MV-4-11 (cell line): ENCODE results near the gene RAB40C.

Experiments
- DNase-seq: peaks from one replicate; lab custom pipeline; 2025; lab: John Stamatoyannopoulos, UW

RAB40C gene

GRCh38 chr16:647173-647902, 57.5 kb downstream of the RAB40C start:
- DNase-seq, result no peak

- DNase-seq, result peak; percentile 43
These were observed 58.4 kb downstream of the RAB40C start for GRCh38 chr16:648071-648780.

- DNase-seq, result peak; percentile 92
These were observed 59.1 kb downstream of the RAB40C start, which contains the start of gene WDR90 for GRCh38 chr16:648781-649589. Gene WDR90 (plus strand): TSS chr16:649365. CDS start chr16:649417, 52 bp downstream.

DNA sequence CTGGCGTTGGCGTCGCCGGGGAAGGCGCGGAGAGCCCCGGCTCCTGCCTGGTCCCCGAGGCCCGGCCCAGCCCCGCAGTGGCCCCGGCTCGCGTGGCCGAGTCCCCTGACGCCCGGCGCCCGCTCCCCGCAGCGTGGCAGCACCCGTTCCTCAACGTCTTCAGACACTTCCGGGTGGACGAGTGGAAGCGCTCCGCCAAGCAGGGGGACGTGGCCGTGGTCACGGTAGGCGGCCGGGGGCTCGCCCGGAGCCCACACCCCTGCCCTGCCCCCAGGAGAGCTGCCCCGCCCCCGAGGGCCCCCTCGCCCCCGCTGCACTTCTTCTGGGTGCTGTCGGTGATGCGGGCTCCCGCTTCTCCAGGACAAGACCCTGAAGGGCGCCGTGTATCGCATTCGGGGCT, 59.8 kb downstream of the RAB40C start:
- DNase-seq, result no peak

- DNase-seq, result peak; percentile 56
These were observed 62.0 kb downstream of the RAB40C start for GRCh38 chr16:651844-652243.

- no peak for DNase-seq
These were observed 62.8 kb downstream of the RAB40C start for GRCh38 chr16:652454-653305.

DNA sequence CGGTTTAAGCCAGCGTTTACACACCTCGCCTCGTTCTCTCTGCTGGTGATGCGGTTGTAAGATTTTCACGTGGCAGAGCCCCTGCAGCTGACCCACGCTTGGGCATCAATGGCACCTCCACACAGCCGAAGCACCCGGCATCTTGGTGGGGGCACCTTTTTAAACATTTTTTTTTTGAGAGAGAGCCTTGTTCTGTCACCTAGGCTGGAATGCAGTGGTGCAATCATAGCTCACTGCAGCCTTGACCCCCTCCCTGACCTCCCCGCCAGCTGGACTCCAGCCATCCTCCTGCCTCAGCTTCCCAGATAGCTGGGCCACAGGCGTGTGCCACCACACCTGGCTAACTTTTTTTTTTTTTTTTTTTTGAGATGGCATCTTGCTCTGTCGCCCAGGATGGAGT, 64.2 kb downstream of the RAB40C start:
- DNase-seq, result no peak

DNA sequence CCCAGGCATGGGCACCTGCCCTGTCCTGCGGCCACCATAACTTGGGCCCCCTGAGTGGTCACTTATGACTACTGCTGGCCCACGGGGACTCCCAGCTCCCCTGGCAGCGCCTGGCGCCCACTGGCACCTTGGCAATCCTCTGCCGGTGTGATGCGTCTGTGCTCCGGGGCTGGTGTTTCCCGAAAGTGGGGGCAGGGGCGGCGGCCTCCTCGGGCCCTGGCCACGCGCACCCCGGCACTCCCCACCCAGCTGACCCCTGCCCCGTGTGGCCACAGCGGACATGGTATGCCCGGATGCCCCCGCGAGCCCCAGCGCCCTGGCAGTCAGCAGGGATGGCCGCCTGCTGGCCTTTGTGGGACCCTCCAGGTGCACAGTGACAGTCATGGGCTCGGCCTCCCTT, 67.6 kb downstream of the RAB40C start:
- DNase-seq, result no peak

- no peak for DNase-seq
These were observed 69.1 kb downstream of the RAB40C start for GRCh38 chr16:658679-659571.

- DNase-seq, result no peak
These were observed 69.8 kb downstream of the RAB40C start for GRCh38 chr16:659618-660017.

- DNase-seq, result no peak
These were observed 70.2 kb downstream of the RAB40C start for GRCh38 chr16:660132-660458.

DNA sequence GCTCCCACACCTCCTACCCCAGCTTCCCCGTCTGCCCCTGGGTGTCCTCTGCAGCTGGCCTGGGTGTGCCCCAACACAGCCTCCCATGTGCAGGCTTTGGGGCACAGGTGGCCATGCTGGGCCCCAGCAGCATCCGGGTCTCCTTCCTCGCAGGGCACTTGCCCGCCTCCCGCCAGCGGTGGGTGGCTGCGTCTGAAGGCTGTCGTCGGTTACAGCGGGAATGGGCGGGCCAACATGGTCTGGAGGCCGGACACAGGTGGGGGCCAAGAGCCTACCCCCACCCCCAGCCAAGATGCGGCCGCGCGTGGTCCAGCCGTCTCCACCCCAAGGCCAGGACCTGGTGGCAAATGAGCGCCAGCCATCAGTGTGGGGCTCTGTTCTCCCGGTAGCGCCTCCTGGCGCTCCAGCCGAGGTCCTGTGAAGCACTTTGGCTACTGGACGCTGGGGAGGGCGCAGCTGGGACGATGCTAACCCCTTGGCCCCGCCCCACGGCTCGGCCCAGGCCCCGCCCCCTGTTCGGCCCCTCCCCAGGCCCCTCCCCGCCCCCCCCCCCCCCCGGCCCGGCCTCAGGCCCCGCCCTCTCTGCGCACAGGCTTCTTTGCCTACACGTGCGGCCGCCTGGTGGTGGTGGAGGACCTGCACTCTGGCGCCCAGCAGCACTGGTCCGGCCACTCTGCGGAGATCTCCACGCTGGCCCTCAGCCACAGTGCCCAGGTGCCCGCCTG, 70.8 kb downstream of the RAB40C start:
- DNase-seq, result peak; percentile 84

DNA sequence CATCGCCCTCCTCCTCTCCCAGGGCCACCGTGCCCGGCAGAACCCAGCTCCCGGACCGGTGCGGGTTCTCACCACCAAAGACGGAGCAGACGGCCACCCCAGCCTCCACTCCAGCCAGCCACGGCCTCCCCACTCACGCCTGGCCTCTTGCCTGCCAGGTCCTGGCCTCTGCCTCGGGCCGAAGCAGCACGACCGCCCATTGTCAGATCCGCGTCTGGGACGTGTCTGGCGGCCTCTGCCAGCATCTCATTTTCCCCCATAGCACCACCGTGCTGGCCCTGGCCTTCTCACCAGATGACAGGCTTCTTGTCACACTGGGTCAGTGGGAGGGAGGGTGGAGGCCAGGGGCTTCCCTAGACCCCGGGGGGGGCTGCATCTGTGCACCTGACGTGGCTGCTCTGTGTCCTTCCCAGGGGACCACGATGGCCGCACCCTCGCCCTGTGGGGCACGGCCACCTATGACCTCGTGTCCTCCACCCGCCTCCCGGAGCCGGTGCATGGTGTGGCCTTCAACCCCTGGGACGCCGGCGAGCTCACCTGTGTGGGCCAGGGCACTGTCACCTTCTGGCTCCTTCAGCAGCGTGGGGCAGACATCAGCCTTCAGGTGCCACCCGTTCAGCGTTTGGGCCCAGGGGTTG, 71.4 kb downstream of the RAB40C start:
- no peak for DNase-seq

DNA sequence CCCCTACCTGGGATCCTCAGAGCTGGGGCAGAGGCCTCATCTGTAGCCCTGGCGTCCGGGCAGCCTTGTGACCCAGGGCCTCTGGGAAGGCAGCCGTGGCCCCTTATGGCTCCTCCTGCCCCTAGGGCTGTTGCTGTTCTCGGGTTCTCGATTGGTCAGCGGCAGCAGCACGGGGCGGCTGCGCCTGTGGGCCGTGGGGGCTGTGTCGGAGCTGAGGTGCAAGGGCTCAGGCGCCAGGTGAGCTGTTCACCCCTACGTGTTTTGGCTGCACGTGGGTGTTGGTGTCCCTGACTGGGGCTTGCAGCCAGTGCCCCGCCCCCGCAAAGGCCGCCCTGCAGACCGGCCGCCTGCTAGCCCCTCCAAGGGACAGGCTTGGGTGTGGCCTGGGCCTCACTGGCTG, 72.2 kb downstream of the RAB40C start:
- DNase-seq, result no peak

GRCh38 chr16:662597-662996, 72.7 kb downstream of the RAB40C start:
- DNase-seq, result no peak

GRCh38 chr16:666572-666971, 76.7 kb downstream of the RAB40C start:
- no peak for DNase-seq

DNA sequence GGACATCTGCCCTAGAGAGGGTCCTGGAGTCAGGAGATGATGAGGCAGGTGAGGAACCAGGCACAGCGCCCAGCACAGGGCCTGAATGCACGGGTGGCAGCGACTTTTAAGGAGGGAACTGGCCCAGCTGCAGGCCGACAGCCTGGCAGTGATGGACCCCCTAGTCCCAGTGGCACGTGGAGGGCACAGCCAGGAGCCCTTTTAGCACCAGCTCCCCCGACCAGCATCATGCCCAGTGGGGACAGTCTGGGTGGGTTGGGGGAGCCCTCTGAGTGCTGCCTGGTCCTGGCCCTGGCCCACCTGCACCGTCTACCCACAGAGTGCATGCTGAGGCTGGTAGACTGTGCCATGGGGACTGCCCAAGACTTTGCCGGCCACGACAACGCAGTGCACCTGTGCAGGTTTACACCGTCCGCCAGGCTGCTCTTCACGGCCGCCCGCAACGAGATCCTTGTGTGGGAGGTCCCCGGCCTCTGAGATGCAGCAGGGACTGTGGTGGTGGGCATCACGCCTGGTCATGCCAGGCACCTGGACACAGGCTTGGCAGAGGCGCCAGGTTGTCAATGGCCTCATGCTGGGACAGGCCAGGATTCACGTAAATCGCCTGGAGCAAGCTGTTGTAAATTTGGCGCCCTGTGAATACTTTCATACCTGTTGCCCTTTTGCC, 77.4 kb downstream of the RAB40C start:
- no peak for DNase-seq

DNA sequence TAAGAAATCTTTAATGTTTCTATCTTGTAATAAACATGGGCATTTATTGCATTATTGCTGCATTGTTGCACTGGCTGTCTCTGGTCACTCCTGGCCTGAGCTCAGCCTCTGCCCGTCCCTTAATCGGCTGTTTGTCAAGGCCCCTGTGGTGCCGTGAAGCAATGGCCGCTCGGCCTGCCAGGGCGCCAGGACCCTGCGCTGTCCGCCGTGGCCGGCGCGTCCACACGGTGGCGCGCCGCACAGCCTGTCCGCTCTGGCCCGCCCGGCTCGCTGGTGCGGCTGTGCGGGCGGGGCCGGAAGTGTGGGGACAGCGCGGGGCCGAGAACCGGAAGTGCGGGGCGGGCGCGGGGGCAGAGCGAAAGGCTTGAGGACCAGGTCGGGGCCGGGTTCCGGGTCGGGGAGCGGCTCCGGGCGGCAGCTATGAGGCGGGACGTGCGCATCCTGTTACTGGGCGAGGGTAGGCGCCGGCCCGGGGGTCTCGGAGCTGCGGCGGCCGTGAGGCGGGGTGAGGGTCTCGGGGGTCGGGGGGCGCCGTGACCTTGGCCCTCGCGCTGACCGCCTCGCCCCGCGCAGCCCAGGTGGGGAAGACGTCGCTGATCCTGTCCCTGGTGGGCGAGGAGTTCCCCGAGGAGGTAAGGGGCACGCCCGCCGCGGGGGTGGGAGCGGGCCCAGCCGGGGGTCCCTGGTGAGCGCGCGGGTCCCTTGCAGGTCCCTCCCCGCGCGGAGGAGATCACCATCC, 78.1 kb downstream of the RAB40C start, which contains the start of gene RHOT2:
Gene RHOT2 (plus strand): TSS at position 353 of the 739 bp plus-strand sequence. CDS start 68 bp downstream, at position 421.
- DNase-seq, result peak; percentile 82
